ENCODE data around the gene ZNF831.

GRCh38 chr20:59139998-59140397, 23.6 kb upstream of the ZNF831 start:
- TF ChIP-seq CTCF (IDR thresholded peaks at IDR 0.05 in 2 of 3, conservative IDR thresholded peaks at IDR 0.05 in 1 of 3; ENCODE audit: control insufficient read depth in 2 of 3, extremely low read depth in 1 of 3, insufficient read depth in 1 of 3, low read depth in 3 of 3, low read length in 3 of 3) (no peak), SMARCA5 (IDR thresholded peaks at IDR 0.05) (no peak), TCF12 (IDR thresholded peaks at IDR 0.05; ENCODE audit: low read depth, low read length) (no peak), TARDBP (IDR thresholded peaks at IDR 0.05; ENCODE audit: borderline replicate concordance) (no peak), EZH2 (IDR thresholded peaks at IDR 0.05; ENCODE audit: borderline replicate concordance, control insufficient read depth, low read depth, low read length) (no peak), NFYB (IDR thresholded peaks at IDR 0.05; ENCODE audit: insufficient read depth, low read depth, low read length) (no peak), RBBP5 (conservative IDR thresholded peaks at IDR 0.05) (no peak), POLR2AphosphoS5 (IDR thresholded peaks at IDR 0.05; ENCODE audit: low read length) (no peak)

Data from GM12878 (cell line).